Measurements from ENCODE around the gene DNAJB6. TPM values are rescaled to one million over a fixed set of nuclear protein-coding genes. Genes with fewer than 3 reads are reported as not detected.
A peak's percentile ranks its signal among the peaks of the same experiment; 100 is the strongest.

The DNAJB6 gene
- total and polyA plus RNA-seq, 8 donors = 48.7 to 233 (median 65.4) TPM

DNA sequence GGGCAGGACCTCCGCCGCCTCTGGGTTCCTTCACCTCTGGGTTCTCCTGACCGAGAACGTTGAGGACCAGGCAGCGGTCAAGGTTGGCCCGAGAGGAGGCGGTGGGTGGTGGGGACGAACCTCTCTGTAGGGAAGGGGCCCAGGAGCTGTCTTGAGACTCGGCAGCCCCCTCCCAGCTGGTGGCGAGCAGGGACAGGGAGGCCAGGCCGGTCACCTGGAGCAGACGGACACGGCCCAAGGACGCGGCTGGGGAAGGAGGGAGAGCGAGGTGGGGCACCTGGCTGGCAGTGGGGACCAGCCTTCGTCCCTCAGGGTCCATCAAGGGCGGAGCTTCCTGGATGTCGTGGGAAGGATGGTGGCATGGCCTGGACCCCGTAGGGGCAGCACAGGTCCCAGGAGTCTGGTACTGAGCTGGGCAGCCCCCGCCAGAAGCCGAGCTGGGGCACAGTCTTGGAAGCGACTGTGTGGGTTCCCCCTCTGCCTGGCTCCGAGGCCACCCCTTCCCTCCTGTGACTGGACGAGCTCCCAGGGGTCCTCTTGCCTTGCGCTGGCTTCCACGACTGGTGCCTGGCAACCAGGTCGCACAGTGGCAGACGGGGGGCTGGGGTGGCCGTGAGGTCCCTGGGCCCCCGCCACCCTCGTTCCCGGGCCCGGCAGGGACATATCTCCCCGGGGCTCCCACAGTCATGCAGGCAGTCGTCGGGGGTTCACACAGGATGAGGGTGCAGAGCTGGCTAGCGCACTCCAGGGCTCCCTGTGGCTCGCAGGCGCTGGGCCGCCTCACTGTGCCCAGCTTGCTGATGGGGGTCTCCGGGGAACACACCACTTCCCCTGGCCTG is 89.9 kb downstream of the DNAJB6 start:
- H3K27ac ChIP-seq = no peak overlapping the region
- 82 to 89% (median 86%) methylated on average over 30 to 42 of the region's 42 CpGs for WGBS, 5 donors
- H3K4me1 ChIP-seq = no peaks in the 10 kb centered on the region
- H3K4me3 ChIP-seq = no peak overlapping the region
- H3K27me3 ChIP-seq = peaks cover 0 to 2% (median 0%) of the 10 kb centered on the region in 3 donors
- intact Hi-C loops (cut with DNase I; ENCODE audit: low total_unique reads) = no loop called here
- H3K36me3 ChIP-seq = peaks cover 0 to 9% (median 4%) of the 10 kb centered on the region in 4 donors
- TF ChIP-seq POLR2A (IDR thresholded peaks at IDR 0.05) = no peak
- TF ChIP-seq, protein P1, sequence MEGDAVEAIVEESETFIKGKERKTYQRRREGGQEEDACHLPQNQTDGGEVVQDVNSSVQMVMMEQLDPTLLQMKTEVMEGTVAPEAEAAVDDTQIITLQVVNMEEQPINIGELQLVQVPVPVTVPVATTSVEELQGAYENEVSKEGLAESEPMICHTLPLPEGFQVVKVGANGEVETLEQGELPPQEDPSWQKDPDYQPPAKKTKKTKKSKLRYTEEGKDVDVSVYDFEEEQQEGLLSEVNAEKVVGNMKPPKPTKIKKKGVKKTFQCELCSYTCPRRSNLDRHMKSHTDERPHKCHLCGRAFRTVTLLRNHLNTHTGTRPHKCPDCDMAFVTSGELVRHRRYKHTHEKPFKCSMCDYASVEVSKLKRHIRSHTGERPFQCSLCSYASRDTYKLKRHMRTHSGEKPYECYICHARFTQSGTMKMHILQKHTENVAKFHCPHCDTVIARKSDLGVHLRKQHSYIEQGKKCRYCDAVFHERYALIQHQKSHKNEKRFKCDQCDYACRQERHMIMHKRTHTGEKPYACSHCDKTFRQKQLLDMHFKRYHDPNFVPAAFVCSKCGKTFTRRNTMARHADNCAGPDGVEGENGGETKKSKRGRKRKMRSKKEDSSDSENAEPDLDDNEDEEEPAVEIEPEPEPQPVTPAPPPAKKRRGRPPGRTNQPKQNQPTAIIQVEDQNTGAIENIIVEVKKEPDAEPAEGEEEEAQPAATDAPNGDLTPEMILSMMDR (IDR thresholded peaks at IDR 0.05) = no peak
- no peak for TF ChIP-seq POLR2AphosphoS5 (IDR thresholded peaks at IDR 0.05)
- no peak for TF ChIP-seq EP300 (IDR thresholded peaks at IDR 0.05)
- no peak for DNase-seq
- H3K9me3 ChIP-seq = no peaks in the 10 kb centered on the region

DNA sequence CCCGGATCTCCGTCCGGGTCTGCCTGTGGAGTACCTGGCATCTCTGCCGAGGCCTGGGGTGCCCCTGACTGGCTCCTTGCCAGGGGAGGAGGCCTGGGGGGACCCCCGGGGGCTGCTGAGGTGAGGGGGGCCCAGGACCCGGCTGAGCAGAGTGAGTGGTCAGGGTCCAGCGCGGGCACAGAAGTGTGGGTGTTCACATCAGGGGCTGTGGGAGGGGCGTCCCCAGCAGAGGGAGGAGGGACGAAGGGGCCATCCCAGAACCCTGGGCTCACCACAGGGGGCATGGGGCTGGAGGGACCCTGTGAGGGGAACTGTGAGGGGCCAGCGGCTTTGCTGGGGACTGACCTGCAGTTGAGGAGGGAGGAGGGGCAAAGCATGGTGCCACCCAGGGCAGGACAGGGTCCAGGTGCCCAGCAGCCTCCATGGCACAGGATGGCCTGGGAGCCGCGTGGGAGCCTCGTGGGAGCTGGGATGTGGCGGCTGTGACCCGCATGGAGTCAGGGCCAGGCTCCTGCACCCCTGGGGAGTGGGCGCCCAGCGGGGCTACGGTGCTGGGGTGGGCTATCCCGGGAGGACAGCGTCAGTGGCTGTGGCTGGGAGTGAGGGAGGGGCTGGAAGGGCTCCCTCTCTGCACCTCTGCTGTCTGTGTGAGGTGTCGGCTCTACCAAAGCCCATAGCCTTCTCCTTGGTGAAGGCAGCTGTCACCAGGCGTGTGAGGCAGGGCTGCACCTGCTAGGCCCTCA is 91.2 kb downstream of the DNAJB6 start:
- Histone ChIP-seq H3K4me1 (peaks cover 8% of the 10 kb centered on the region in 4 donors), H3K4me3 (no peak overlapping the region), H3K27me3 (peaks cover 0 to 13% (median 0%) of the 10 kb centered on the region in 3 donors), H3K9me3 (no peaks in the 10 kb centered on the region), H3K27ac (no peak overlapping the region), H3K36me3 (no peaks in the 10 kb centered on the region)
- DNase-seq = no peak
- WGBS, 5 donors = 83 to 92% (median 90%) methylated on average over 16 to 23 of the region's 23 CpGs
- TF ChIP-seq, protein P1 (IDR thresholded peaks at IDR 0.05) = no peak
- no peak for TF ChIP-seq EP300 (IDR thresholded peaks at IDR 0.05)
- no peak for TF ChIP-seq POLR2A (IDR thresholded peaks at IDR 0.05)
- no peak for TF ChIP-seq POLR2AphosphoS5 (IDR thresholded peaks at IDR 0.05)
- intact Hi-C loops (cut with DNase I; ENCODE audit: low total_unique reads) = no loop called here

DNA sequence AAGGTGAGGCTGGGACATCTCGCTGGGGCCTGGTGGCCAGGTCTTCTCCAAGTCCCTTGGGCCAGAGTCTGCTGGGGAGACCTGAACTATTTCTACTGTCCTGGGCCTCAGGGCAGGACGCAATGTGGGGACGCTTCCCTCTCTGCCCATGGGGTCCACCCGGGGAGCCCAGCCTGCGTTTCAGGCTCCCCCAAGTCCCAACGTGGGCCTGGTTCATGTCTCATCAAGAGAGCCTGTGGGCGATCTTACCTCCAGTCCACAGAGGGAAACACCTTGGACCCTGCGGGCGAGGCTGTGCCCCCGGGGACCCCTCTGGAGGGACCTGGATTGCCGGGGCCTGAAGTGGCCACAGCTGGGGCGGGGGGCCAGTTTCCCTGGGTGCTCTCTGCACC is 91.7 kb downstream of the DNAJB6 start:
- Histone ChIP-seq H3K27me3 (peaks cover 0 to 13% (median 0%) of the 10 kb centered on the region in 3 donors), H3K27ac (no peak overlapping the region), H3K4me3 (no peak overlapping the region), H3K36me3 (no peaks in the 10 kb centered on the region), H3K4me1 (peaks cover 8 to 12% (median 9%) of the 10 kb centered on the region in 4 donors), H3K9me3 (no peaks in the 10 kb centered on the region)
- intact Hi-C loops (cut with DNase I; ENCODE audit: low total_unique reads) = no loop called here
- DNase-seq = no peak
- WGBS, 5 donors = 87 to 93% (median 89%) methylated on average over 12 of the region's 12 CpGs
- TF ChIP-seq POLR2A (IDR thresholded peaks at IDR 0.05) (no peak), POLR2AphosphoS5 (IDR thresholded peaks at IDR 0.05) (no peak), EP300 (IDR thresholded peaks at IDR 0.05) (no peak)
- TF ChIP-seq, protein P1 (IDR thresholded peaks at IDR 0.05) = no peak

DNA sequence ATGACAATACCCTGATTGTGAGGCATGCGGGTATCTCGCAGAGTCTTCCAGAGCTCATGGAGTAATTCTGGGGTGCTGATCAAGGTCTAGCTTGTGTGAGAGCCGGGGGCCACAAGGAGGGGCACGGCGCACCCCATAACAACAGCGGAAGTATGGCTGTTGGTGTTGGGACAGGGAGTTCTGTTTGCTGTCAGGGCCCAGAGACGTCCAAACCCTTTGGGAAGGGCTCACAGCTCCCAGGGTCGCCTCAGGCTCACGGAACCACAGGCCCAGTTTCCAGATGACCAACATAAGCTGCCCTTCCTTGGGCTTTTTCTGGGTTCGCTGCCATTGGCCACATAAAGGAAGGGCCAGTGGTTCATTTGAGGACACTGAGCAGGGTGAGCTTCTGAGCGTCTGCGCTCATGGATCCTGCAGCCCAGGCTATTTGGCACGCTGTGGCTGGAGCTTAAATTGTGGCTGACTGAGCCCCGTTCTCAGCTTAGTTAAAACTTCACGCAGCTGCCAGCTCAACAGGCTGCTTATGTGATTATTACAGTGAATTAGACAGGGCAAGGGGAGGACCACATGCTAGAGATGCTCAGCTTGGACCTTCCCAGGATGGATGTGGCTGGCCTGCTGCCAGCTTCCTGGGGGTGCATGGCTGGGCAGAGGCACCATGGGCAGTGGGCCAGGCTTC is 92.3 kb downstream of the DNAJB6 start:
- peaks cover 8 to 12% (median 9%) of the 10 kb centered on the region in 4 donors for H3K4me1 ChIP-seq
- no peaks in the 10 kb centered on the region for H3K9me3 ChIP-seq
- intact Hi-C loops (cut with DNase I; ENCODE audit: low total_unique reads) = no loop called here
- H3K27me3 ChIP-seq = peaks cover 0 to 13% (median 0%) of the 10 kb centered on the region in 3 donors
- DNase-seq = peak in 1 of 2 donors; percentile 12
- WGBS, 5 donors = 75 to 80% (median 78%) methylated on average over 11 to 15 of the region's 15 CpGs
- TF ChIP-seq POLR2AphosphoS5 (IDR thresholded peaks at IDR 0.05) = no peak
- TF ChIP-seq, protein P1 (IDR thresholded peaks at IDR 0.05) = no peak
- no peak for TF ChIP-seq EP300 (IDR thresholded peaks at IDR 0.05)
- TF ChIP-seq POLR2A (IDR thresholded peaks at IDR 0.05) = no peak
- no peak overlapping the region for H3K4me3 ChIP-seq
- H3K27ac ChIP-seq = no peak overlapping the region
- H3K36me3 ChIP-seq = no peaks in the 10 kb centered on the region

Measured in stomach (tissue), 9 donors.